ENCODE results near the gene MRPS2. TPM values are rescaled to one million over a fixed set of nuclear protein-coding genes. Genes with fewer than 3 reads are reported as not detected.

The MRPS2 gene
- polyA plus RNA-seq, 1 donor from 2014 or later = 20.1 TPM

- Histone ChIP-seq H2AFZ (ENCODE audit: low read depth, low read length) (no peak overlapping the region), H3F3A (ENCODE audit: insufficient read depth, low read length, poor library complexity, severe bottlenecking) (no peaks in the 10 kb centered on the region)
- no peak for TF ChIP-seq CTCF (IDR thresholded peaks at IDR 0.05; ENCODE audit: poor library complexity, severe bottlenecking)
- TF ChIP-seq RAD21 (conservative IDR thresholded peaks at IDR 0.05) = no peak
- TF ChIP-seq EZH2 (IDR thresholded peaks at IDR 0.05; ENCODE audit: borderline replicate concordance, insufficient read depth, low read length, poor library complexity, severe bottlenecking) = no peak
- no peak for TF ChIP-seq MXI1 (conservative IDR thresholded peaks at IDR 0.05; ENCODE audit: poor library complexity, severe bottlenecking)
- TF ChIP-seq REST (IDR thresholded peaks at IDR 0.05; ENCODE audit: borderline replicate concordance) = no peak
- no peak for TF ChIP-seq EP300 (conservative IDR thresholded peaks at IDR 0.05; ENCODE audit: poor library complexity, severe bottlenecking)
- no peak for TF ChIP-seq POLR2AphosphoS5 (IDR thresholded peaks at IDR 0.05)
- TF ChIP-seq TAF1 (IDR thresholded peaks at IDR 0.05; ENCODE audit: low read depth) = no peak
- no peak for TF ChIP-seq SMC3 (conservative IDR thresholded peaks at IDR 0.05; ENCODE audit: poor library complexity)
Measured at GRCh38 chr9:135491764-135492163, 8.7 kb upstream of the MRPS2 start.

GRCh38 chr9:135492886-135493669 is 7.4 kb upstream of the MRPS2 start:
- Histone ChIP-seq H3K36me3 (ENCODE audit: insufficient read depth, low read length) (no peaks in the 10 kb centered on the region), H3K9me3 (ENCODE audit: low read length) (no peaks in the 10 kb centered on the region), H3K79me2 (replicated peaks; ENCODE audit: insufficient read depth, low read length) (no peaks in the 10 kb centered on the region), H3K4me2 (ENCODE audit: low read length) (no peak overlapping the region), H3K4me3 (ENCODE audit: low read length) (no peak overlapping the region), H2AFZ (ENCODE audit: low read depth, low read length) (no peak overlapping the region), H3F3A (ENCODE audit: insufficient read depth, low read length, poor library complexity, severe bottlenecking) (no peaks in the 10 kb centered on the region), H3K9ac (ENCODE audit: low read length) (no peak overlapping the region), H3K9me2 (ENCODE audit: insufficient read depth, low read length) (no peaks in the 10 kb centered on the region), H3K27me3 (ENCODE audit: insufficient read depth, low read depth, low read length) (no peaks in the 10 kb centered on the region), H3K27ac (ENCODE audit: low read length) (no peak overlapping the region), H4K20me1 (ENCODE audit: insufficient read depth) (no peaks in the 10 kb centered on the region)
- TF ChIP-seq SMC3 (conservative IDR thresholded peaks at IDR 0.05; ENCODE audit: poor library complexity) (no peak), POLR2AphosphoS5 (IDR thresholded peaks at IDR 0.05) (no peak), RAD21 (conservative IDR thresholded peaks at IDR 0.05) (no peak), TAF1 (IDR thresholded peaks at IDR 0.05; ENCODE audit: low read depth) (no peak), MXI1 (conservative IDR thresholded peaks at IDR 0.05; ENCODE audit: poor library complexity, severe bottlenecking) (no peak), CTCF (IDR thresholded peaks at IDR 0.05; ENCODE audit: poor library complexity, severe bottlenecking) (no peak), EP300 (conservative IDR thresholded peaks at IDR 0.05; ENCODE audit: poor library complexity, severe bottlenecking) (no peak), REST (IDR thresholded peaks at IDR 0.05; ENCODE audit: borderline replicate concordance) (no peak), EZH2 (IDR thresholded peaks at IDR 0.05; ENCODE audit: borderline replicate concordance, insufficient read depth, low read length, poor library complexity, severe bottlenecking) (no peak)

More at GRCh38 chr9:135491764-135492163, 8.7 kb upstream of the MRPS2 start:
- Histone ChIP-seq H3K4me2 (ENCODE audit: low read length) (no peak overlapping the region), H3K9ac (ENCODE audit: low read length) (no peak overlapping the region), H3K27me3 (ENCODE audit: insufficient read depth, low read depth, low read length) (no peaks in the 10 kb centered on the region), H3K4me3 (ENCODE audit: low read length) (no peak overlapping the region), H4K20me1 (ENCODE audit: insufficient read depth) (no peaks in the 10 kb centered on the region), H3K79me2 (replicated peaks; ENCODE audit: insufficient read depth, low read length) (no peaks in the 10 kb centered on the region), H3K9me2 (ENCODE audit: insufficient read depth, low read length) (no peaks in the 10 kb centered on the region), H3K9me3 (ENCODE audit: low read length) (no peaks in the 10 kb centered on the region), H3K27ac (ENCODE audit: low read length) (no peak overlapping the region), H3K36me3 (ENCODE audit: insufficient read depth, low read length) (no peaks in the 10 kb centered on the region)

Measured in neural cell (in vitro differentiated cells).